Measurements from ENCODE around the gene CASP9.

CASP9 gene

DNA sequence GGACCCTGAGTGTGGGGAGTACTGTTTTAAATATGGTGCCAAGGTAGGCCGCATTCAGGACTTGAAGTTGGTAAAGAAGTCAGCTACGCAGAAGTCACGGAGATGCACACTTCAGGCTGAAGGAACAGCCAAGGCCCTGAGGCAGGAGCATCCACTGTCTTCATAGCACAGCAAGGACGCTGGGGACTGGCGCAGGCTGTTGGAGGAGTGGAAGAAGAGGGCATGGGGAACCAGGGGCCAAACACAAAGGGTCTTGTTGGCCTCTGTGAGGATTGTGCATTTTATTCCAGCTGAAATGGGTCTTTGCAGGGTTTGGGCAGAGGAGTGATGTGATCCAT lies 19.2 kb upstream of the CASP9 start:
- no peak for DNase-seq (ENCODE audit: low read depth, low spot score)
- H3K4me3 ChIP-seq (ENCODE audit: low read depth, low read length): no peak overlapping the region
- TF ChIP-seq, protein P1, sequence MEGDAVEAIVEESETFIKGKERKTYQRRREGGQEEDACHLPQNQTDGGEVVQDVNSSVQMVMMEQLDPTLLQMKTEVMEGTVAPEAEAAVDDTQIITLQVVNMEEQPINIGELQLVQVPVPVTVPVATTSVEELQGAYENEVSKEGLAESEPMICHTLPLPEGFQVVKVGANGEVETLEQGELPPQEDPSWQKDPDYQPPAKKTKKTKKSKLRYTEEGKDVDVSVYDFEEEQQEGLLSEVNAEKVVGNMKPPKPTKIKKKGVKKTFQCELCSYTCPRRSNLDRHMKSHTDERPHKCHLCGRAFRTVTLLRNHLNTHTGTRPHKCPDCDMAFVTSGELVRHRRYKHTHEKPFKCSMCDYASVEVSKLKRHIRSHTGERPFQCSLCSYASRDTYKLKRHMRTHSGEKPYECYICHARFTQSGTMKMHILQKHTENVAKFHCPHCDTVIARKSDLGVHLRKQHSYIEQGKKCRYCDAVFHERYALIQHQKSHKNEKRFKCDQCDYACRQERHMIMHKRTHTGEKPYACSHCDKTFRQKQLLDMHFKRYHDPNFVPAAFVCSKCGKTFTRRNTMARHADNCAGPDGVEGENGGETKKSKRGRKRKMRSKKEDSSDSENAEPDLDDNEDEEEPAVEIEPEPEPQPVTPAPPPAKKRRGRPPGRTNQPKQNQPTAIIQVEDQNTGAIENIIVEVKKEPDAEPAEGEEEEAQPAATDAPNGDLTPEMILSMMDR (IDR thresholded peaks at IDR 0.05; ENCODE audit: low read depth, low read length): no peak
- in situ Hi-C loops (cut with HindIII; ENCODE audit: low sequenced_read_pairs): no loop called here

DNA sequence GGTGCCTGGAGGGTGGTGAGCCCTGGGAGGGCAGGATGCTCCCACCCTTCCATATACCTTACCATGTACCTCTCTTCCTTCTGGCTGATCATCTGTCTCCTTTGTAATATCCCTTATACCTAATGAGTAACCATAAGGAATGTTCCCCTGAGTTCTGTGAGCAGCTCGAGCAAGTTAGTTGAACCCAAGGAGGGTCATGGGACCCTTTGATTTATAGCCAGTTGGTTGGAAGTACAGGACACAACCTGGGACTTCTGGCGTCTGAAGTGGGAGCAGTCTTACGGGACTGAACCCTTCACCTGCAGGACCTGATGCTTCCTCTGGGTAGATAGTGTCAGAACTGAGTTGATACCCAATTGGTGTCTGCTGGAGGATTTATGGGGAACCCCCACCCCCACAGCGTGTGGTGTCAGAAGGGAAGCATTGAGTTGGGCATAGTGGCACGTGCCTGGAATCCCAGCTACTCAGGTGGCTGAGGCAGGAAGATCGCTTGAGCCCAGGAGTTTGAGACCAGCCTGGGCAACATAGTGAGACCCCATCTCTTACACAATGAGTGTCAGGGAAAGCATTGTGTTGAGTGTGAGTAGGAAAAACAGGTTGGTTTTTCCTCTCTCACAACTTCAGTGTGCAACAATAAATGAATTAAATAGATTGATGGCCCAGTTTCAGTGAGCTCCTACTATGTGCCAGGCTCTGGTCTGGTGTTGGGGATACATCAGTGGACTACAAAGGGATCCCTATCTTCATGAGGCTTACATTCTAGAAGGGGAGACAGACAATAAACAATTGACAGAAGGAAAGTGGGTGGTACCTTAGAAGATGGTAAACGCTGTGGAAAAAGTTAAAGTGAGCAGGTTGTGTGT lies 18.6 kb upstream of the CASP9 start:
- no peak overlapping the region for H3K4me3 ChIP-seq (ENCODE audit: low read depth, low read length)
- in situ Hi-C loops (cut with HindIII; ENCODE audit: low sequenced_read_pairs): no loop called here
- TF ChIP-seq, protein P1 (IDR thresholded peaks at IDR 0.05; ENCODE audit: low read depth, low read length): no peak
- DNase-seq (ENCODE audit: low read depth, low spot score): no peak

DNA sequence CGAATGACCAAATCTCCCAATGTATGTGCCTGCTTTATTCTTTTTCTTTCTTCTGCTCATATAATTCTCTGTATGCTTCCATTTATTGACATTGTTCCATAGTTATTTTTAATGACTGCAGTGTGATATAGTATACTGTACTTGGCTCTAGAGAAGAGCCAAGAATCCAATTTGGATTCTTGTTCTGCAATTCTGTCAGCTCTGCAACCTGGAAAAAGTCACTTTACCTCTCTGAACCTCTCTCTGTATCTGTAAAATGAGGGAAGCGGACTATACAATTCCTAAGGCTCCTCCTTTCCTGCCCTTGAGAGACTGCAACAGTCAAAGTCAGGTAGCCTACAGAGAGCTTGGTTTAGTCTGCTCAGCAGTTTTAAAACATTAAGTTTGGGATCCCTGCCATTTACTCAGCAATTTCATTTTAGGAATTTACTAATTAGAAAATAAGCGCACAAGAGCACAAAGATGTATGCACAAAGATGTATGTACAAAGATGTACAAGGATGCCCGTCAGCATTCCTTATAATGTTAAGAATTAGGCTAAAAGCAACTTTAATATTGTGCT lies 17.3 kb upstream of the CASP9 start:
- no peak for DNase-seq (ENCODE audit: low read depth, low spot score)
- in situ Hi-C loops (cut with HindIII; ENCODE audit: low sequenced_read_pairs): no loop called here
- TF ChIP-seq, protein P1 (IDR thresholded peaks at IDR 0.05; ENCODE audit: low read depth, low read length): no peak
- no peak overlapping the region for H3K4me3 ChIP-seq (ENCODE audit: low read depth, low read length)

DNA sequence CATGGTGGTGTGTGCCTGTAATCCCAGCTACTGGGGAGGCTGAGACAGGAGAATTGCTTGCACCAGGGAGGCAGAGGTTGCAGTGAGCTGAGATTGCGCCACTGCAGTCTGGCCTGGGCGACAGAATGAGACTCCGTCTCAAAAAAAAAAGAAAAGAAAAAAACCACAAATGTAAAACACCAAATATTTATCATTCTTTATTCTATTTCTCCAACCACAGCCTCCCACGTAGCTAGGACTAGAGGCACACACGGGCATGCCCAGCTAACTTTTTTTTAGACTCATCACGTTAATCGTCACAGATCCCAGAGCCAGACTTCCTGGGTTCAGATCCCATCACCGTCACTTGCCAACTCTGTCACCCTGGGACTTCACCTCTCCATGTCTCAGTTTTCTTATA lies 16.2 kb upstream of the CASP9 start:
- in situ Hi-C loops (cut with HindIII; ENCODE audit: low sequenced_read_pairs): no loop called here
- peak; percentile 26 for DNase-seq (ENCODE audit: low read depth, low spot score)
- H3K4me3 ChIP-seq (ENCODE audit: low read depth, low read length): no peak overlapping the region
- TF ChIP-seq, protein P1 (IDR thresholded peaks at IDR 0.05; ENCODE audit: low read depth, low read length): no peak

DNA sequence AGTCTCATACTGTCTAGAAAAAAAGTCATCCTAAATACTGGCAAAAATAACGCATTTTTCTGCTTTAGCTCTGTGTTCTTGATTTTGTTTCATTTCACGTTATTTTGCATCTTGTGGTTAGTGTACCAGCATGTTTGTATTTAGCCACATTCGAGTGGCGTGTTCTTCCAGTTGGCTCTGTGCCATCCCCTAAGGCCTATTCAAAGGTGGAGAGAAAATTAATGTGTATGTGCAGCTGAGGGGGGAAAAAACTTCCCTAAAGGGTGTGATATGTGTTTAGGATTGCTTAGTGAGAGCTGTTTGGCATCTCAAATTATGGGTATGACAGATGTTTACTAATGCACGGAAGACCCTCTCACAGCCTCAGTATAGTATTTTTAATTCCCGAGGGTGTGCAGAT lies 14.8 kb upstream of the CASP9 start:
- in situ Hi-C loops (cut with HindIII; ENCODE audit: low sequenced_read_pairs): no loop called here
- H3K4me3 ChIP-seq (ENCODE audit: low read depth, low read length): no peak overlapping the region
- no peak for DNase-seq (ENCODE audit: low read depth, low spot score)
- TF ChIP-seq, protein P1 (IDR thresholded peaks at IDR 0.05; ENCODE audit: low read depth, low read length): no peak

DNA sequence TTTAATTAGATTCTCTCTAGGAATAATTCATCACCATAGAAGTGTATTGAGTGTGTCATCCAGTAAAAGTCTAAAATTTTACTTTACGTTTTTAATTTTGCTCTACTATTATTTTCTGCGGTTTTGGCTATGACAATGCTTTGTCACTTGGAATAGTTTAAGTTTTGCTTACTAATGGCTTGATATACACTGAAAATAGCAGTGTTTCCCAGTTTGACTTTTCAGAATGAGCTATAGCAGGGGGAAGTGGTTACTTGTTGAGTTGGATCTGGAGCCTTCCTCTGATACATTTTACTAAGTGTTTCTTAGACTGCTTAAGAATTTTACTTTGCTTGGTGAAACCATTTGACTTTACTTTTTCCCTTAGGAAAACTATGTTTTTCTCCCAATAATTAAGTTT lies 7.7 kb upstream of the CASP9 start:
- TF ChIP-seq, protein P1 (IDR thresholded peaks at IDR 0.05; ENCODE audit: low read depth, low read length): no peak
- no peak for DNase-seq (ENCODE audit: low read depth, low spot score)
- no peak overlapping the region for H3K4me3 ChIP-seq (ENCODE audit: low read depth, low read length)
- in situ Hi-C loops (cut with HindIII; ENCODE audit: low sequenced_read_pairs): no loop called here
